ENCODE results near the gene SPOCK2. TPM values are rescaled to one million over a fixed set of nuclear protein-coding genes. Genes with fewer than 3 reads are reported as not detected.

The SPOCK2 gene
- total and polyA plus RNA-seq, 2 of the 4 experiments (the other 2 are of a cell fraction) = 0.02 TPM; not detected in 1

GRCh38 chr10:72127571-72127970, 39.2 kb upstream of the SPOCK2 start:
- Histone ChIP-seq H3K27ac (ENCODE audit: insufficient read depth, low read length) (no peak overlapping the region), H2AFZ (replicated peaks; ENCODE audit: low read length, poor library complexity) (no peak overlapping the region), H3K9me1 (ENCODE audit: insufficient read depth, low read length) (no peaks in the 10 kb centered on the region), H3K79me1 (ENCODE audit: low read depth in 1 of 2, low read length in 2 of 2) (no peaks in the 10 kb centered on the region), H3K4me2 (ENCODE audit: low read depth, low read length) (no peak overlapping the region), H2BK5ac (ENCODE audit: low read depth, low read length, poor library complexity, severe bottlenecking) (no peak overlapping the region), H3K4ac (ENCODE audit: low read depth, low read length) (no peak overlapping the region), H3K14ac (replicated peaks; ENCODE audit: low read depth, low read length) (no peak overlapping the region), H3K4me1 (ENCODE audit: control insufficient read depth, insufficient read depth, low read length) (peaks cover 1% of the 10 kb centered on the region; the same call in 1 of the 2 replicates), H3K9me3 (ENCODE audit: control insufficient read depth, insufficient read depth, low read length) (no peaks in the 10 kb centered on the region), H3K9ac (ENCODE audit: low read depth, low read length) (no peak overlapping the region), H2AK5ac (ENCODE audit: low read depth, low read length) (no peak overlapping the region), H3K36me3 (ENCODE audit: control insufficient read depth, insufficient read depth, low read length) (peaks cover 2% of the 10 kb centered on the region; the same call in 1 of the 2 replicates), H2BK120ac (ENCODE audit: low read depth, low read length) (no peak overlapping the region), H2BK15ac (ENCODE audit: low read depth, low read length) (no peak overlapping the region), H2BK20ac (ENCODE audit: low read depth, low read length) (no peak overlapping the region), H3K4me3 (ENCODE audit: insufficient read depth, low read depth, low read length) (no peak overlapping the region), H4K20me1 (ENCODE audit: insufficient read depth, low read length) (no peaks in the 10 kb centered on the region), H4K91ac (ENCODE audit: insufficient read depth, low read depth, low read length) (no peak overlapping the region), H3K18ac (ENCODE audit: low read depth, low read length) (no peak overlapping the region), H4K5ac (ENCODE audit: low read depth, low read length) (no peak overlapping the region), H3K27me3 (ENCODE audit: control insufficient read depth, insufficient read depth, low read length) (no peaks in the 10 kb centered on the region), H4K8ac (ENCODE audit: low read depth in 2 of 2, low read length in 2 of 2) (no peak overlapping the region), H3K23ac (ENCODE audit: low read depth, low read length) (no peak overlapping the region), H2AK9ac (replicated peaks; ENCODE audit: low read depth, low read length, poor library complexity) (no peak overlapping the region), H3K56ac (ENCODE audit: extremely low read depth, insufficient read depth, low read length) (no peak overlapping the region)
- no CpG with 5 or more reads among the region's 2 CpGs for WGBS, 2 experiments (ENCODE audit: extremely low coverage in 2 of 2, insufficient read length in 1 of 2)
- BruUV-seq (replicated peaks) = no TSS peak
- ATAC-seq (ENCODE audit: low read depth) (no peak), DNase-seq (no peak)
- in situ Hi-C loops (cut with MboI; ENCODE audit: low sequenced_read_pairs) (loop anchor here (10.0 kb wide), 1 partner anchor 207 kb away; no protein-coding TSS in a partner anchor), dilution Hi-C loops (cut with HindIII; ENCODE audit: low sequenced_read_pairs, unreplicated experiment) (no loop called here), intact Hi-C loops (cut with micrococcal nuclease) (no loop called here)
- ChIA-PET POLR2A (ENCODE audit: unreplicated experiment) (no interaction called here), CTCF (interaction anchor here (0.8 kb wide), 1 partner anchor 20 kb away, joined by 4 read pairs; no protein-coding TSS in a partner anchor)
- no peak for TF ChIP-seq MAZ (IDR thresholded peaks at IDR 0.05; ENCODE audit: borderline replicate concordance, low read depth, low read length)
- no peak for TF ChIP-seq CTCF (conservative IDR thresholded peaks at IDR 0.05; ENCODE audit: low read depth, low read length)
- no peak for TF ChIP-seq MAFK (IDR thresholded peaks at IDR 0.05; ENCODE audit: low read depth, low read length)
- TF ChIP-seq ELK1 (IDR thresholded peaks at IDR 0.05; ENCODE audit: borderline replicate concordance, low read depth, low read length) = no peak
- TF ChIP-seq CEBPB (IDR thresholded peaks at IDR 0.05; ENCODE audit: low read depth, low read length) = no peak
- no peak for TF ChIP-seq USF2 (IDR thresholded peaks at IDR 0.05; ENCODE audit: low read depth, low read length)
- no peak for TF ChIP-seq BHLHE40 (IDR thresholded peaks at IDR 0.05; ENCODE audit: low read depth, low read length)
- no peak for TF ChIP-seq FOS (IDR thresholded peaks at IDR 0.05; ENCODE audit: low read depth, low read length)
- no peak for TF ChIP-seq MXI1 (IDR thresholded peaks at IDR 0.05; ENCODE audit: borderline replicate concordance, low read depth, low read length)
- TF ChIP-seq NFE2L2 (IDR thresholded peaks at IDR 0.05; ENCODE audit: low read depth, low read length) = no peak
- no peak for TF ChIP-seq CHD1 (IDR thresholded peaks at IDR 0.05; ENCODE audit: low read depth, low read length)
- no peak for TF ChIP-seq POLR2A (IDR thresholded peaks at IDR 0.05; ENCODE audit: low read depth, low read length)
- no peak for TF ChIP-seq SMC3 (IDR thresholded peaks at IDR 0.05; ENCODE audit: low read depth, low read length)
- no peak for TF ChIP-seq RAD21 (IDR thresholded peaks at IDR 0.05; ENCODE audit: low read length)
- no peak for TF ChIP-seq RCOR1 (IDR thresholded peaks at IDR 0.05; ENCODE audit: insufficient replicate concordance, low read length)
- TF ChIP-seq RFX5 (IDR thresholded peaks at IDR 0.05; ENCODE audit: low read depth, low read length) = no peak
